ENCODE data around the gene MEX3C.

MEX3C gene

GRCh38 chr18:51171625-51172259, 25.7 kb downstream of the MEX3C start:
- TF ChIP-seq SIN3A (IDR thresholded peaks at IDR 0.05; ENCODE audit: borderline replicate concordance, insufficient read depth, low read length): no peak
- no peak for TF ChIP-seq POLR2AphosphoS5 (IDR thresholded peaks at IDR 0.05; ENCODE audit: low read depth, low read length)
- TF ChIP-seq FOXP2 (optimal IDR thresholded peaks at IDR 0.05; ENCODE audit: borderline replicate concordance, extremely low read depth, extremely low read length, insufficient read depth): no peak
- no peak for TF ChIP-seq REST (IDR thresholded peaks at IDR 0.05; ENCODE audit: insufficient read depth in 1 of 2, low read depth in 2 of 2, low read length in 2 of 2)
- TF ChIP-seq TAF1 (IDR thresholded peaks at IDR 0.05; ENCODE audit: borderline replicate concordance, insufficient read depth, low read length): no peak

GRCh38 chr18:51171223-51171622, 26.3 kb downstream of the MEX3C start:
- TF ChIP-seq POLR2AphosphoS5 (IDR thresholded peaks at IDR 0.05; ENCODE audit: low read depth, low read length) (no peak), FOXP2 (optimal IDR thresholded peaks at IDR 0.05; ENCODE audit: borderline replicate concordance, extremely low read depth, extremely low read length, insufficient read depth) (no peak), SIN3A (IDR thresholded peaks at IDR 0.05; ENCODE audit: borderline replicate concordance, insufficient read depth, low read length) (no peak), REST (IDR thresholded peaks at IDR 0.05; ENCODE audit: insufficient read depth in 1 of 2, low read depth in 2 of 2, low read length in 2 of 2) (no peak), TAF1 (IDR thresholded peaks at IDR 0.05; ENCODE audit: borderline replicate concordance, insufficient read depth, low read length) (no peak)

GRCh38 chr18:51170664-51171063, 26.8 kb downstream of the MEX3C start:
- TF ChIP-seq POLR2AphosphoS5 (IDR thresholded peaks at IDR 0.05; ENCODE audit: low read depth, low read length) (no peak), FOXP2 (optimal IDR thresholded peaks at IDR 0.05; ENCODE audit: borderline replicate concordance, extremely low read depth, extremely low read length, insufficient read depth) (no peak), SIN3A (IDR thresholded peaks at IDR 0.05; ENCODE audit: borderline replicate concordance, insufficient read depth, low read length) (no peak), TAF1 (IDR thresholded peaks at IDR 0.05; ENCODE audit: borderline replicate concordance, insufficient read depth, low read length) (no peak), REST (IDR thresholded peaks at IDR 0.05; ENCODE audit: insufficient read depth in 1 of 2, low read depth in 2 of 2, low read length in 2 of 2) (no peak)

- no peak for TF ChIP-seq POLR2AphosphoS5 (IDR thresholded peaks at IDR 0.05; ENCODE audit: low read depth, low read length)
- TF ChIP-seq SIN3A (IDR thresholded peaks at IDR 0.05; ENCODE audit: borderline replicate concordance, insufficient read depth, low read length): no peak
- TF ChIP-seq TAF1 (IDR thresholded peaks at IDR 0.05; ENCODE audit: borderline replicate concordance, insufficient read depth, low read length): no peak
- no peak for TF ChIP-seq FOXP2 (optimal IDR thresholded peaks at IDR 0.05; ENCODE audit: borderline replicate concordance, extremely low read depth, extremely low read length, insufficient read depth)
- TF ChIP-seq REST (IDR thresholded peaks at IDR 0.05; ENCODE audit: insufficient read depth in 1 of 2, low read depth in 2 of 2, low read length in 2 of 2): no peak
These were observed 27.8 kb downstream of the MEX3C start for GRCh38 chr18:51169731-51170130.
